Naive thymus-derived CD4-positive, alpha-beta T cell (primary cell): ENCODE measurements around the gene MME. TPM values are rescaled to one million over a fixed set of nuclear protein-coding genes. Genes with fewer than 3 reads are reported as not detected.
"Not testable (repeated sequence)": the region's sequence is repeated elsewhere in the genome, so short reads cannot be mapped to it uniquely, and the experiment has no call there.

Source experiments
- ATAC-seq: fragments of 150-1000 bp; cut with Tn5 transposase; 2 replicates; pipeline ENCODE4 v1.10.0; 2021; ENCODE audit warnings: mild to moderate bottlenecking, moderate library complexity
- CTCF ChIA-PET: fragments of 350-600 bp; sonication (Branson Sonifier 250); formaldehyde crosslinking; loops from one replicate; lab custom pipeline; 2021; ENCODE audit warnings: antibody characterized with exemption; lab: Charles Lee
- POLR2A ChIA-PET: fragments of 350-600 bp; sonication (Branson Sonifier 250); formaldehyde crosslinking; loops from one replicate; lab custom pipeline; 2021; ENCODE audit warnings: antibody characterized with exemption, inconsistent platforms; lab: Charles Lee
- DNase-seq, 9 donors: peaks; one replicate each; pipeline versions ENCODE4 v3.0.0 to v3.0.0-alpha.2; 2020 to 2022; ENCODE audit warnings: mixed read lengths in 1 of 9
- H3K27ac ChIP-seq: one replicate; pipeline ENCODE4 v1.7.0; 2013; ENCODE audit warnings: mild to moderate bottlenecking, low read depth, low read length, moderate library complexity
- H3K27me3 ChIP-seq, 2 donors: one replicate each; pipeline ENCODE4 v1.7.0; 2013; ENCODE audit warnings: low read length in 2 of 2, mild to moderate bottlenecking in 2 of 2, moderate library complexity in 2 of 2; ENCODE audit not compliant: control insufficient read depth in 2 of 2, insufficient read depth in 2 of 2
- H3K36me3 ChIP-seq, 3 experiments: 1 replicate in 2 of 3; 2 replicates in 1 of 3; pipeline ENCODE4 v1.7.0; 2013; ENCODE audit warnings: low read length in 3 of 3, mild to moderate bottlenecking in 3 of 3, moderate library complexity in 1 of 3; ENCODE audit not compliant: insufficient read depth in 3 of 3, control insufficient read depth in 2 of 3
- H3K4me1 ChIP-seq, 2 donors: one replicate each; pipeline ENCODE4 v1.7.0; 2013; ENCODE audit warnings: low read length in 2 of 2, mild to moderate bottlenecking in 2 of 2, moderate library complexity in 1 of 2; ENCODE audit not compliant: control insufficient read depth in 2 of 2, insufficient read depth in 2 of 2
- H3K4me3 ChIP-seq: 2 replicates; pipeline ENCODE4 v1.7.0; 2013; ENCODE audit warnings: mild to moderate bottlenecking, low read length
- H3K9me3 ChIP-seq, 3 experiments: 1 replicate in 2 of 3; 2 replicates in 1 of 3; pipeline ENCODE4 v1.7.0; 2013; ENCODE audit warnings: low read length in 3 of 3; ENCODE audit not compliant: control insufficient read depth in 2 of 3
- H3K27ac Mint-ChIP-seq, 9 donors: one replicate each; pipeline ENCODE4 v1.8.0; 2020 to 2022; ENCODE audit warnings: mixed read lengths in 9 of 9, mild to moderate bottlenecking in 8 of 9, moderate library complexity in 5 of 9, inconsistent platforms in 2 of 9
- H3K27me3 Mint-ChIP-seq, 5 donors: one replicate each; pipeline ENCODE4 v1.8.0; 2021 to 2022; ENCODE audit warnings: mixed read lengths in 5 of 5, mild to moderate bottlenecking in 1 of 5
- H3K36me3 Mint-ChIP-seq, 5 donors: one replicate each; pipeline ENCODE4 v1.8.0; 2020 to 2022; ENCODE audit warnings: mixed read lengths in 5 of 5, mild to moderate bottlenecking in 3 of 5, inconsistent platforms in 1 of 5
- H3K4me1 Mint-ChIP-seq, 7 donors: one replicate each; pipeline ENCODE4 v1.8.0; 2020 to 2022; ENCODE audit warnings: mixed read lengths in 7 of 7, mild to moderate bottlenecking in 3 of 7, inconsistent platforms in 1 of 7
- H3K4me3 Mint-ChIP-seq, 10 donors: one replicate each; pipeline ENCODE4 v1.8.0; 2020 to 2022; ENCODE audit warnings: mild to moderate bottlenecking in 10 of 10, mixed read lengths in 10 of 10, moderate library complexity in 6 of 10, inconsistent platforms in 2 of 10
- H3K9me3 Mint-ChIP-seq, 11 donors: one replicate each; pipeline ENCODE4 v1.8.0; 2020 to 2022; ENCODE audit warnings: mixed read lengths in 11 of 11, mild to moderate bottlenecking in 4 of 11, inconsistent platforms in 1 of 11, moderate library complexity in 1 of 11
- intact Hi-C, 2 donors: fragments of 100-400 bp; cut with micrococcal nuclease; formaldehyde crosslinking; loops; one replicate each; pipeline ENCODE4 v1.15.1; 2023
- polyA plus RNA-seq, 2 donors: library from polyadenylated mRNA; unstranded; fragments of 300-500 nt; fragmentation: Illumina TruSeq; gene quantifications; one replicate each; pipeline ENCODE4 v1.2.3, GENCODE V29; 2021
- total RNA-seq, 6 experiments: library from RNA in 5 of 6; stranded (reverse) in 5 of 6; gene quantifications; 1 replicate in 5 of 6; 2 replicates in 1 of 6; pipeline ENCODE4 v1.2.3 and lab custom pipeline; 2021 to 2026

Gene MME
- total and polyA plus RNA-seq, 7 experiments from 2014 or later, result 0.54 to 0.56 TPM; not detected in 5

GRCh38 chr3:155216007-155216406 lies 135.9 kb downstream of the MME start:
- H3K27me3 ChIP-seq, CTCF ChIA-PET, intact Hi-C loops, H3K9me3 ChIP-seq, H3K36me3 ChIP-seq, H3K27me3 Mint-ChIP-seq, H3K4me3 ChIP-seq, ATAC-seq, DNase-seq, H3K4me1 Mint-ChIP-seq, H3K27ac ChIP-seq, H3K27ac Mint-ChIP-seq, H3K4me3 Mint-ChIP-seq, H3K36me3 Mint-ChIP-seq, H3K4me1 ChIP-seq, POLR2A ChIA-PET: not testable (repeated sequence)
- H3K9me3 Mint-ChIP-seq, result peaks cover 0 to 20% (median 6%) of the 10 kb centered on the region in 11 donors

- no peaks in the 10 kb centered on the region for H3K27me3 ChIP-seq
- intact Hi-C loops, result no loop called here
- no peaks in the 10 kb centered on the region for H3K4me1 ChIP-seq
- no peak for ATAC-seq
- H3K36me3 ChIP-seq, result no peaks in the 10 kb centered on the region
- Mint-ChIP-seq H3K4me1 (no peaks in the 10 kb centered on the region), H3K9me3 (peaks cover 0 to 28% (median 5%) of the 10 kb centered on the region in 11 donors), H3K27me3 (no peaks in the 10 kb centered on the region), H3K4me3 (no peak overlapping the region), H3K36me3 (no peaks in the 10 kb centered on the region), H3K27ac (no peak overlapping the region)
- H3K9me3 ChIP-seq, result no peaks in the 10 kb centered on the region
- no peak overlapping the region for H3K27ac ChIP-seq
- CTCF ChIA-PET, result no interaction called here
- H3K4me3 ChIP-seq, result no peak overlapping the region
- POLR2A ChIA-PET, result no interaction called here
- no peak for DNase-seq
Observed at GRCh38 chr3:155217591-155217990, 137.5 kb downstream of the MME start.

- no peak for DNase-seq
- Mint-ChIP-seq H3K27me3 (no peaks in the 10 kb centered on the region), H3K4me3 (no peak overlapping the region), H3K36me3 (no peaks in the 10 kb centered on the region), H3K4me1 (no peaks in the 10 kb centered on the region), H3K9me3 (peaks cover 0 to 28% (median 5%) of the 10 kb centered on the region in 11 donors), H3K27ac (no peak overlapping the region)
- intact Hi-C loops, result no loop called here
- POLR2A ChIA-PET, result no interaction called here
- H3K27ac ChIP-seq, result no peak overlapping the region
- H3K4me1 ChIP-seq, result no peaks in the 10 kb centered on the region
- no peaks in the 10 kb centered on the region for H3K36me3 ChIP-seq
- H3K9me3 ChIP-seq, result no peaks in the 10 kb centered on the region
- CTCF ChIA-PET, result no interaction called here
- H3K4me3 ChIP-seq, result no peak overlapping the region
- no peaks in the 10 kb centered on the region for H3K27me3 ChIP-seq
- no peak for ATAC-seq
Observed at GRCh38 chr3:155218462-155218861, 138.3 kb downstream of the MME start.

GRCh38 chr3:155219106-155219505 lies 139.0 kb downstream of the MME start:
- H3K27ac ChIP-seq, result no peak overlapping the region
- ATAC-seq (no peak), DNase-seq (no peak)
- ChIA-PET POLR2A (no interaction called here), CTCF (no interaction called here)
- H3K27ac Mint-ChIP-seq, result no peak overlapping the region
- peaks cover 0 to 28% (median 5%) of the 10 kb centered on the region in 11 donors for H3K9me3 Mint-ChIP-seq
- no peaks in the 10 kb centered on the region for H3K27me3 Mint-ChIP-seq
- intact Hi-C loops, result no loop called here
- no peak overlapping the region for H3K4me3 Mint-ChIP-seq
- no peaks in the 10 kb centered on the region for H3K9me3 ChIP-seq
- no peaks in the 10 kb centered on the region for H3K4me1 ChIP-seq
- H3K4me1 Mint-ChIP-seq, result no peaks in the 10 kb centered on the region
- H3K36me3 Mint-ChIP-seq, result no peaks in the 10 kb centered on the region
- H3K4me3 ChIP-seq, result no peak overlapping the region
- no peaks in the 10 kb centered on the region for H3K27me3 ChIP-seq
- H3K36me3 ChIP-seq, result no peaks in the 10 kb centered on the region

GRCh38 chr3:155225417-155225816 lies 145.3 kb downstream of the MME start:
- H3K9me3 ChIP-seq, result no peaks in the 10 kb centered on the region
- no peak overlapping the region for H3K4me3 ChIP-seq
- DNase-seq (no peak), ATAC-seq (no peak)
- H3K36me3 Mint-ChIP-seq, result no peaks in the 10 kb centered on the region
- no peak overlapping the region for H3K4me3 Mint-ChIP-seq
- POLR2A ChIA-PET, result no interaction called here
- peaks cover 0 to 16% (median 3%) of the 10 kb centered on the region in 11 donors for H3K9me3 Mint-ChIP-seq
- intact Hi-C loops, result no loop called here
- no peaks in the 10 kb centered on the region for H3K27me3 ChIP-seq
- H3K27me3 Mint-ChIP-seq, result peaks cover 0 to 7% (median 0%) of the 10 kb centered on the region in 5 donors
- CTCF ChIA-PET, result no interaction called here
- no peak overlapping the region for H3K27ac Mint-ChIP-seq
- no peaks in the 10 kb centered on the region for H3K36me3 ChIP-seq
- no peak overlapping the region for H3K27ac ChIP-seq
- no peaks in the 10 kb centered on the region for H3K4me1 ChIP-seq
- H3K4me1 Mint-ChIP-seq, result no peaks in the 10 kb centered on the region

GRCh38 chr3:155227141-155227540 lies 147.0 kb downstream of the MME start:
- Mint-ChIP-seq H3K27me3 (peaks cover 0 to 7% (median 0%) of the 10 kb centered on the region in 5 donors), H3K4me3 (no peak overlapping the region), H3K4me1 (no peaks in the 10 kb centered on the region), H3K27ac (no peak overlapping the region), H3K36me3 (no peaks in the 10 kb centered on the region), H3K9me3 (peaks cover 0 to 13% (median 0%) of the 10 kb centered on the region in 11 donors)
- no peaks in the 10 kb centered on the region for H3K4me1 ChIP-seq
- no peak overlapping the region for H3K27ac ChIP-seq
- no peaks in the 10 kb centered on the region for H3K9me3 ChIP-seq
- CTCF ChIA-PET, result no interaction called here
- no peak for DNase-seq
- H3K4me3 ChIP-seq, result no peak overlapping the region
- intact Hi-C loops, result no loop called here
- ATAC-seq, result no peak
- no peaks in the 10 kb centered on the region for H3K27me3 ChIP-seq
- H3K36me3 ChIP-seq, result no peaks in the 10 kb centered on the region
- POLR2A ChIA-PET, result no interaction called here

- ATAC-seq (no peak), DNase-seq (no peak)
- ChIA-PET CTCF (no interaction called here), POLR2A (no interaction called here)
- H3K4me3 ChIP-seq, result no peak overlapping the region
- Mint-ChIP-seq H3K36me3 (no peaks in the 10 kb centered on the region), H3K4me1 (no peaks in the 10 kb centered on the region), H3K4me3 (no peak overlapping the region), H3K27me3 (peaks cover 0 to 7% (median 0%) of the 10 kb centered on the region in 5 donors), H3K9me3 (peaks cover 0 to 8% (median 0%) of the 10 kb centered on the region in 11 donors), H3K27ac (no peak overlapping the region)
- H3K9me3 ChIP-seq, result no peaks in the 10 kb centered on the region
- no peak overlapping the region for H3K27ac ChIP-seq
- H3K27me3 ChIP-seq, result no peaks in the 10 kb centered on the region
- no peaks in the 10 kb centered on the region for H3K4me1 ChIP-seq
- intact Hi-C loops, result no loop called here
- no peaks in the 10 kb centered on the region for H3K36me3 ChIP-seq
Observed at GRCh38 chr3:155228676-155229075, 148.6 kb downstream of the MME start.
